Measurements from ENCODE around the gene PLEKHG4. TPM values are rescaled to one million over a fixed set of nuclear protein-coding genes. Genes with fewer than 3 reads are reported as not detected.
A peak's percentile ranks its signal among the peaks of the same experiment; 100 is the strongest.

PLEKHG4 gene
- total RNA-seq, 3 donors from 2014 or later = 30.0 to 41.6 (median 37.0) TPM

GRCh38 chr16:67302970-67303369 is 23.6 kb downstream of the PLEKHG4 start:
- Mint-ChIP-seq H3K9me3 (no peaks in the 10 kb centered on the region), H3K4me3 (no peak overlapping the region), H3K4me1 (ENCODE audit: low read depth) (no peaks in the 10 kb centered on the region), H3K36me3 (ENCODE audit: insufficient read depth) (no peaks in the 10 kb centered on the region), H3K27me3 (ENCODE audit: low read depth) (no peaks in the 10 kb centered on the region)
- ATAC-seq (peak; percentile 43 to 48), DNase-seq (no peak)

DNA sequence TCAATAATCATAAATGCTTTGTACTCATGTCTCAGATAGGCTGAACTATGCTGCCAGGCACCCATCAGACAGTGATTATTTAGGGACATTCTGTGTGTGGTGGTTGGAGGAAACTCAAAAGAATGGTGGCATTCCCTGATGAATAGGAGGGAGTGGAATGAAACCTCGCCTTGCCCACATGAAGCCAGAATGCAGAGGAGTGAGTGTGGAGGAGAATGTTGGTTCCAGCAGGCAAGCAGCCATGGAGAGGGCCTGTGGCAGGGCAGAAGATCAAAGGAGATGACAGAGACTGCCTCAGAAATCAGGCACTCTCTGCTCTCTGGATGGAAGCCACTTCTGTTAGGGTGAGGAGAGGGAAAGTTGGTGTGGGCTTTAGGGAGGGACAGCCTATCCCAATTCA is 24.7 kb downstream of the PLEKHG4 start:
- Mint-ChIP-seq H3K9me3 (no peaks in the 10 kb centered on the region), H3K4me3 (no peak overlapping the region), H3K36me3 (ENCODE audit: insufficient read depth) (no peaks in the 10 kb centered on the region), H3K4me1 (ENCODE audit: low read depth) (no peaks in the 10 kb centered on the region), H3K27me3 (ENCODE audit: low read depth) (no peaks in the 10 kb centered on the region)
- no peak for ATAC-seq
- DNase-seq = no peak

DNA sequence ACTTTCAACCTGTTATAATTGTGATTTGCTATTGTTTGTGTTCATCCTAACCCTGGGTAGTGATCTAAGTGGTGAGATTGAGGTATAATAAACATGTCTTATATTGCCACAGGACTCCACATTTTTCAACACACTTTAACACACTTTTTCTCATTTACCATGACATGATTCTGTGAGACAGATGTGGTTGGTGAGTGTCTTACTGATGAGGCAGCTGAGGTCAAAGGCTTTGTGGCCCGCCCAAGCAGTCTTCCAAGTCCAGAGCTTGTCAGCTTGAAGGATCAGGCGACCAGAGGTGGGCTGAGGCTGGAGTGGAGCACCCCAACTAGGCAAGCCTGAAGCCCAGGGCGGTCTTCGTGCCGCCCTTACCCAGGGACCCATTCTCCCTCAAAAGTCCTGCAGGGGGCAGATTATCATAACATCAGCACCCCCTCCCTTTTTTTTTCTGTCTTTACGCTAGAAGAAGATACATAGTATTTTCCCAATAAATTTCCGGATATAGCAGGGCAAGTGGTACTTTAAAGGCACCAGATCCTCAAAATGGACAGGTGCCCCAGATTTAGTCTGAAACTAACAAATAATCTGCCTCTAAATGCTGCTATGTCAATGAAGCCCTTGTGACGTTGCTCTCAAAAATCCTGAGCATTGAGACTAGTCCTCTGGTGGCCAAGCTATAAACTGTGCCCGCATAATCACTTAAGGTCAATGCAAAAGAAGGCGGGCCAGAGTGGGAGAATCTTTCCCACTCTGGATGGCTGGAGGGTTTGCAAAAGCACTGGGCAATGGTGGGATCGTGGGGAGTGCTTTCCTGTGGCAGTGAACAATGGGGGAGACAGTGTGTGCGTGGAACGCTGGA is 26.1 kb downstream of the PLEKHG4 start:
- Mint-ChIP-seq H3K36me3 (ENCODE audit: insufficient read depth) (no peaks in the 10 kb centered on the region), H3K4me1 (ENCODE audit: low read depth) (peaks cover 4% of the 10 kb centered on the region), H3K4me3 (no peak overlapping the region), H3K27me3 (ENCODE audit: low read depth) (no peaks in the 10 kb centered on the region), H3K9me3 (no peaks in the 10 kb centered on the region)
- ATAC-seq = no peak
- DNase-seq = no peak

DNA sequence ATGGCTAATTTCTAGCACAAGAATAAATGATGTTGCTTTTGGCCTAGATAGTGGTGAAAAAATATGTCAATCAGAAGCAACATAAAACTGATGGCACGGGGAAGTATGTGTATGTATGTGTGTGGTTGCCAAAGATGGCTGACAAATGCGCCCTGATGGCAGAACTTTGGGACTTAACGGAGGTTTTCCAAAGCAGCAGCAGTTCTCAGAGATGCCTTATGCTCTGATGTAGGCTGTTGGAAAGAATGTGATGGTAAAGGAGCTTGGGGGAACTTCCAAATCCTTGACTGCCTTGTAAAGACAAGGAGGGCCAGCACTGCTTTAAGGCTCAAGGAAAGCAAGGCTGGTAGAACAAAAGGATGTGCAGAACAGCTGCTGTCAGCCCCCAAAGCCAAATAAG is 31.2 kb downstream of the PLEKHG4 start:
- Mint-ChIP-seq H3K9me3 (no peaks in the 10 kb centered on the region), H3K4me1 (ENCODE audit: low read depth) (peaks cover 27% of the 10 kb centered on the region), H3K4me3 (no peak overlapping the region), H3K36me3 (ENCODE audit: insufficient read depth) (no peaks in the 10 kb centered on the region), H3K27me3 (ENCODE audit: low read depth) (no peaks in the 10 kb centered on the region)
- DNase-seq = no peak
- ATAC-seq = no peak

- DNase-seq = peak; percentile 44
- Mint-ChIP-seq H3K4me1 (ENCODE audit: low read depth) (peaks cover 27% of the 10 kb centered on the region), H3K36me3 (ENCODE audit: insufficient read depth) (no peaks in the 10 kb centered on the region), H3K27me3 (ENCODE audit: low read depth) (no peaks in the 10 kb centered on the region), H3K4me3 (no peak overlapping the region), H3K9me3 (no peaks in the 10 kb centered on the region)
- ATAC-seq = peak; percentile 98
These were observed 32.5 kb downstream of the PLEKHG4 start for GRCh38 chr16:67311607-67312488.

DNA sequence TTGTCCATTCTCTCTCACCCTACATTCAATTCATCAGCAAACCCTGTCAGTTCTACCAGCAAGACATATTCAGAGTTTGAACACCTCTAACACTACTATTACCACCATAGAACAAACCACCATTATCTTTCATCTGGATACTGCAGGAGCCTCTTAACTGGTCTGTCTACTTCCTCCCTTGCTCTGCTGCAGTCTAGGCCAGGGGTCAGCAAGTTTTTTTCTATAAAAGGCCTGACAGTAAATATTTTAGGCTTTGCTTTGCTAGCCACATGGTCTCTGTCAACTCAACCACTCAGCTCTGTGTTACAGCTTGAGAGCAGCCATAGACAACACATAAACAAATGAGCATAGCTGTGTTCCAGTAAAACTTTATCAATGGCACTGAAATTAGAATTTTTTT is 33.4 kb downstream of the PLEKHG4 start:
- Mint-ChIP-seq H3K36me3 (ENCODE audit: insufficient read depth) (no peaks in the 10 kb centered on the region), H3K4me3 (peak overlapping the region; percentile 43), H3K9me3 (no peaks in the 10 kb centered on the region), H3K27me3 (ENCODE audit: low read depth) (no peaks in the 10 kb centered on the region), H3K4me1 (ENCODE audit: low read depth) (peaks cover 27% of the 10 kb centered on the region)
- no peak for DNase-seq
- ATAC-seq = no peak

DNA sequence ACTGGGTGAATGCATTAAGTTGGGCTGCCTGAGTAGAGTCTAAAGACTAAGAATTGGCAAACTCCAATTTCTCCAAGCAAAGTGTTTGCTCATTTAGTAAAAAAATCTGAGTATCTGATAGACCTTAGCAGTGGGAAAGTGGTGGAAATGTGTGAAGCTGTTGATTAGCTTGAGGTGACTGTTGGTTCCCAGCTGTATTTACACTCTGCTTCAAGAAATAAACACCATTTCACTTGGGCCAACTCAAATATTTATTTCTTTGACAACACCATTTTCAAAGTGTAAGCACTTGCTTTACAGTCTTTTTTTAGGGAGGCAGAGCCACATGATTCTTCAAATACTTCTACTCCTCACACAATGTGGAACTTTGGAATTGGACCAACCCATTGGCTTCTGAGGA is 38.5 kb downstream of the PLEKHG4 start:
- H3K9me3 Mint-ChIP-seq = no peaks in the 10 kb centered on the region
- DNase-seq (no peak), ATAC-seq (no peak)
- no peak overlapping the region for H3K4me3 Mint-ChIP-seq
- H3K27me3 Mint-ChIP-seq (ENCODE audit: low read depth) = peaks cover 32% of the 10 kb centered on the region
- no peaks in the 10 kb centered on the region for H3K36me3 Mint-ChIP-seq (ENCODE audit: insufficient read depth)
- peaks cover under 1% of the 10 kb centered on the region for H3K4me1 Mint-ChIP-seq (ENCODE audit: low read depth)

GRCh38 chr16:67326115-67326471 is 46.8 kb downstream of the PLEKHG4 start:
- Mint-ChIP-seq H3K4me3 (peak overlapping the region; percentile 84), H3K27me3 (ENCODE audit: low read depth) (peaks cover 47% of the 10 kb centered on the region), H3K36me3 (ENCODE audit: insufficient read depth) (no peaks in the 10 kb centered on the region), H3K4me1 (ENCODE audit: low read depth) (peaks cover 14% of the 10 kb centered on the region), H3K9me3 (no peaks in the 10 kb centered on the region)
- ATAC-seq = no peak
- no peak for DNase-seq

GRCh38 chr16:67326472-67327309 is 47.4 kb downstream of the PLEKHG4 start, which contains the start of the genes KCTD19 and LRRC36:
TSS of gene KCTD19 (minus strand) at chr16:67326741. CDS start at chr16:67326707, 34 bp downstream.
TSS of gene LRRC36 (plus strand) at chr16:67326815. CDS start at chr16:67326863, 48 bp downstream.
- peaks cover 14% of the 10 kb centered on the region for H3K4me1 Mint-ChIP-seq (ENCODE audit: low read depth)
- peak; percentile 44 for DNase-seq
- ATAC-seq = peak; percentile 82 to 92
- peak within 1 kb of the TSS; percentile 84 for H3K4me3 Mint-ChIP-seq
- H3K27me3 Mint-ChIP-seq (ENCODE audit: low read depth) = peaks cover 41% of the 10 kb centered on the region
- no peaks in the 10 kb centered on the region for H3K9me3 Mint-ChIP-seq
- no peaks in the 10 kb centered on the region for H3K36me3 Mint-ChIP-seq (ENCODE audit: insufficient read depth)

- no peak overlapping the region for H3K4me3 Mint-ChIP-seq
- H3K36me3 Mint-ChIP-seq (ENCODE audit: insufficient read depth) = no peaks in the 10 kb centered on the region
- DNase-seq (no peak), ATAC-seq (no peak)
- peaks cover 14% of the 10 kb centered on the region for H3K4me1 Mint-ChIP-seq (ENCODE audit: low read depth)
- H3K9me3 Mint-ChIP-seq = no peaks in the 10 kb centered on the region
- peaks cover 37% of the 10 kb centered on the region for H3K27me3 Mint-ChIP-seq (ENCODE audit: low read depth)
These were observed 48.4 kb downstream of the PLEKHG4 start for GRCh38 chr16:67327743-67328142.

GRCh38 chr16:67329901-67330300 is 50.6 kb downstream of the PLEKHG4 start:
- DNase-seq (no peak), ATAC-seq (no peak)
- Mint-ChIP-seq H3K9me3 (peaks cover 3% of the 10 kb centered on the region), H3K4me1 (ENCODE audit: low read depth) (peaks cover 14% of the 10 kb centered on the region), H3K4me3 (no peak overlapping the region), H3K27me3 (ENCODE audit: low read depth) (peaks cover 21% of the 10 kb centered on the region), H3K36me3 (ENCODE audit: insufficient read depth) (no peaks in the 10 kb centered on the region)

- Mint-ChIP-seq H3K9me3 (peaks cover 10% of the 10 kb centered on the region), H3K4me3 (no peak overlapping the region), H3K36me3 (ENCODE audit: insufficient read depth) (no peaks in the 10 kb centered on the region), H3K27me3 (ENCODE audit: low read depth) (peaks cover 7% of the 10 kb centered on the region), H3K4me1 (ENCODE audit: low read depth) (no peaks in the 10 kb centered on the region)
- DNase-seq (no peak), ATAC-seq (no peak)
These were observed 54.0 kb downstream of the PLEKHG4 start for GRCh38 chr16:67333315-67333714.

GRCh38 chr16:67336116-67336515 is 56.8 kb downstream of the PLEKHG4 start:
- Mint-ChIP-seq H3K36me3 (ENCODE audit: insufficient read depth) (no peaks in the 10 kb centered on the region), H3K27me3 (ENCODE audit: low read depth) (peaks cover 12% of the 10 kb centered on the region), H3K4me1 (ENCODE audit: low read depth) (no peaks in the 10 kb centered on the region), H3K4me3 (no peak overlapping the region), H3K9me3 (peaks cover 10% of the 10 kb centered on the region)
- DNase-seq (no peak), ATAC-seq (no peak)

DNA sequence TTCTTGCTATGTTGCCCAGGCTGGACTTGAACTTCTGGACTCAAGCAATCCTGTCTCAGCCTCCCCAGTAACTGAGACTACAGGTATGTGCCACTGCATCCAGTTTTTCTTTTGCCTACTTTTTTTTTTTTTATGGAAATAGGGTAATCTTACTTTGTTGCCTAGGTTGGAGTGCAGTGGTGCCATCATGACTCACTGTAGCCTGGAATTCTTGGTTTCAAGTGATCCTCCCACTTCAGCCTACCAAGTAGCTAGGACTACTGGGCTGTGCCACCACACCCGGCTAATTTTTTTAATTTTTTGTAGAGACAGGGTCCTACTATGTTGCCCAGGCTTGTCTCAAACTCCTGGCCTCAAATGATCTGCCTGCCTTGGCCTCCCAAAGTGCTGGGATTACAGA is 57.3 kb downstream of the PLEKHG4 start:
- no peak for ATAC-seq
- no peaks in the 10 kb centered on the region for H3K36me3 Mint-ChIP-seq (ENCODE audit: insufficient read depth)

More for the DNA sequence above, 57.3 kb downstream of the PLEKHG4 start:
- H3K4me3 Mint-ChIP-seq = no peak overlapping the region
- DNase-seq = no peak
- H3K9me3 Mint-ChIP-seq = peaks cover 10% of the 10 kb centered on the region
- peaks cover 12% of the 10 kb centered on the region for H3K27me3 Mint-ChIP-seq (ENCODE audit: low read depth)
- no peaks in the 10 kb centered on the region for H3K4me1 Mint-ChIP-seq (ENCODE audit: low read depth)

Measured in activated T-cell treated with anti-CD3 and anti-CD28 coated beads, Interleukin-2, amount 50 U/mL, for 4 hours (primary cell).